Amniotic stem cell (primary cell): ENCODE measurements around the gene MUC20.
"Not testable (repeated sequence)": the region's sequence is repeated elsewhere in the genome, so short reads cannot be mapped to it uniquely, and the experiment has no call there.

Source experiments
- DNase-seq: peaks from one replicate; lab custom pipeline; 2025; lab: John Stamatoyannopoulos, UW

The MUC20 gene

GRCh38 chr3:195693428-195694216 lies 27.2 kb upstream of the MUC20 start:
- DNase-seq: no peak

- not testable (repeated sequence) for DNase-seq
These were observed 26.3 kb upstream of the MUC20 start for GRCh38 chr3:195694217-195695076.

GRCh38 chr3:195696632-195697278 lies 24.0 kb upstream of the MUC20 start:
- DNase-seq: no peak

- DNase-seq: no peak
These were observed 23.0 kb upstream of the MUC20 start for GRCh38 chr3:195697582-195698324.

- no peak for DNase-seq
These were observed 22.5 kb upstream of the MUC20 start for GRCh38 chr3:195698325-195698646.

GRCh38 chr3:195698647-195699387 lies 22.0 kb upstream of the MUC20 start:
- DNase-seq: no peak

GRCh38 chr3:195699388-195699771 lies 21.4 kb upstream of the MUC20 start:
- DNase-seq: no peak

GRCh38 chr3:195699860-195700259 lies 20.9 kb upstream of the MUC20 start:
- DNase-seq: no peak

GRCh38 chr3:195700319-195700718 lies 20.5 kb upstream of the MUC20 start:
- no peak for DNase-seq

- DNase-seq: no peak
These were observed 19.5 kb upstream of the MUC20 start for GRCh38 chr3:195701042-195701915.

GRCh38 chr3:195703776-195704175 lies 17.0 kb upstream of the MUC20 start:
- DNase-seq: no peak

- no peak for DNase-seq
These were observed 16.3 kb upstream of the MUC20 start for GRCh38 chr3:195704433-195704999.

- no peak for DNase-seq
These were observed 15.4 kb upstream of the MUC20 start for GRCh38 chr3:195705081-195705991.

GRCh38 chr3:195708061-195708460 lies 12.7 kb upstream of the MUC20 start:
- no peak for DNase-seq

- no peak for DNase-seq
These were observed 11.9 kb upstream of the MUC20 start for GRCh38 chr3:195708626-195709481.

- DNase-seq: no peak
These were observed 11.1 kb upstream of the MUC20 start for GRCh38 chr3:195709676-195710085.

- DNase-seq: not testable (repeated sequence)
These were observed 10.5 kb upstream of the MUC20 start for GRCh38 chr3:195710126-195710905.
